HG03575 (cell line): Measurements from ENCODE around the gene CA5A.

Experiments used
- ATAC-seq: cut with Tn5 transposase; IDR thresholded peaks from one replicate; pipeline ENCODE4 v1.9.1; 2021; ENCODE audit not compliant: unreplicated experiment, insufficient number of reproducible peaks, low FRiP score; ENCODE audit errors: extremely low read depth

Gene CA5A

GRCh38 chr16:87845807-87846619, 90.3 kb downstream of the CA5A start:
- no peak for ATAC-seq

GRCh38 chr16:87845213-87845612, 91.1 kb downstream of the CA5A start:
- no peak for ATAC-seq

GRCh38 chr16:87844809-87845208, 91.5 kb downstream of the CA5A start:
- ATAC-seq: no peak

GRCh38 chr16:87844120-87844733, 92.1 kb downstream of the CA5A start:
- ATAC-seq: no peak

GRCh38 chr16:87843678-87844105, 92.6 kb downstream of the CA5A start:
- no peak for ATAC-seq

GRCh38 chr16:87842209-87842869, 94.0 kb downstream of the CA5A start:
- no peak for ATAC-seq

- no peak for ATAC-seq
Observed at GRCh38 chr16:87841340-87842208, 94.8 kb downstream of the CA5A start.

- ATAC-seq: no peak
Observed at GRCh38 chr16:87840271-87840978, 95.9 kb downstream of the CA5A start.

GRCh38 chr16:87839542-87840270, 96.6 kb downstream of the CA5A start:
- ATAC-seq: no peak

- no peak for ATAC-seq
Observed at GRCh38 chr16:87838643-87839541, 97.4 kb downstream of the CA5A start.
